A673 (cell line): ENCODE measurements around the gene EZH2.

Source experiments
- CTCF ChIP-seq: fragments of 300-800, 200-600 bp; sonication (generic); conservative IDR thresholded peaks from 2 replicates; pipeline ENCODE4 v1.5.1; 2017; ENCODE audit warnings: low read depth, mild to moderate bottlenecking, antibody characterized with exemption, low read length, moderate library complexity, mixed read lengths
- EZH2 ChIP-seq: fragments of 200-600 bp; sonication (generic); IDR thresholded peaks from 2 replicates; pipeline ENCODE4 v1.6.1; 2017; ENCODE audit warnings: borderline replicate concordance, low read depth, mild to moderate bottlenecking, mixed read lengths, antibody characterized with exemption, low read length; ENCODE audit not compliant: poor library complexity, severe bottlenecking

- no peak for TF ChIP-seq CTCF
- no peak for TF ChIP-seq EZH2
Observed at GRCh38 chr7:148813890-148814289, 70.2 kb downstream of the EZH2 start.
